Measurements from ENCODE around the gene PPP1R12C.
"Not testable (repeated sequence)": the region's sequence is repeated elsewhere in the genome, so short reads cannot be mapped to it uniquely, and the experiment has no call there.

The PPP1R12C gene

GRCh38 chr19:55070466-55071128 lies 46.8 kb downstream of the PPP1R12C start:
- DNase-seq, result peak; percentile 23

GRCh38 chr19:55069865-55070197 lies 47.6 kb downstream of the PPP1R12C start:
- DNase-seq, result no peak

- no peak for DNase-seq
Measured at GRCh38 chr19:55068950-55069864, 48.2 kb downstream of the PPP1R12C start.

GRCh38 chr19:55067869-55068268 lies 49.6 kb downstream of the PPP1R12C start:
- DNase-seq, result no peak

GRCh38 chr19:55066107-55066709 lies 51.2 kb downstream of the PPP1R12C start:
- no peak for DNase-seq

GRCh38 chr19:55065516-55065915 lies 51.9 kb downstream of the PPP1R12C start:
- not testable (repeated sequence) for DNase-seq

- DNase-seq, result no peak
Measured at GRCh38 chr19:55063492-55063843, 54.0 kb downstream of the PPP1R12C start.

- peak; percentile 72 for DNase-seq
Measured at GRCh38 chr19:55062735-55063491, 54.5 kb downstream of the PPP1R12C start, which contains the start of gene RDH13. TSS of gene RDH13 (minus strand) at chr19:55063148. CDS start at chr19:55063032, 116 bp downstream.

GRCh38 chr19:55060287-55060686 lies 57.1 kb downstream of the PPP1R12C start:
- DNase-seq, result not testable (repeated sequence)

- DNase-seq, result no peak
Measured at GRCh38 chr19:55058781-55059610, 58.4 kb downstream of the PPP1R12C start.

- DNase-seq, result no peak
Measured at GRCh38 chr19:55056827-55057226, 60.6 kb downstream of the PPP1R12C start.

- no peak for DNase-seq
Measured at GRCh38 chr19:55053735-55054134, 63.7 kb downstream of the PPP1R12C start.

GRCh38 chr19:55050749-55051532 lies 66.5 kb downstream of the PPP1R12C start:
- DNase-seq, result no peak

- no peak for DNase-seq
Measured at GRCh38 chr19:55048446-55048845, 69.0 kb downstream of the PPP1R12C start.

- DNase-seq, result no peak
Measured at GRCh38 chr19:55047951-55048350, 69.5 kb downstream of the PPP1R12C start.

- no peak for DNase-seq
Measured at GRCh38 chr19:55046975-55047622, 70.3 kb downstream of the PPP1R12C start.

- DNase-seq, result no peak
Measured at GRCh38 chr19:55044771-55045716, 72.4 kb downstream of the PPP1R12C start.

GRCh38 chr19:55044286-55044685 lies 73.2 kb downstream of the PPP1R12C start:
- no peak for DNase-seq

- DNase-seq, result no peak
Measured at GRCh38 chr19:55042688-55043087, 74.7 kb downstream of the PPP1R12C start.

- no peak for DNase-seq
Measured at GRCh38 chr19:55042344-55042678, 75.1 kb downstream of the PPP1R12C start.
